Parathyroid adenoma (tissue), 2 donors: Measurements from ENCODE around the gene ZNF440.
A peak's percentile ranks its signal among the peaks of the same experiment; 100 is the strongest.

Source experiments
- H2AFZ ChIP-seq: fragments of 300-600 bp; sonication (generic); one replicate; pipeline ENCODE4 v1.7.0; 2017; ENCODE audit warnings: antibody characterized with exemption, mild to moderate bottlenecking
- H3K27ac ChIP-seq: fragments of 300-600 bp; sonication (generic); one replicate; pipeline ENCODE4 v1.7.0; 2017
- H3K27me3 ChIP-seq: fragments of 300-600 bp; sonication (generic); one replicate; pipeline ENCODE4 v1.7.0; 2017; ENCODE audit warnings: low read length; ENCODE audit not compliant: control insufficient read depth, insufficient read depth
- H3K36me3 ChIP-seq: fragments of 300-600 bp; sonication (generic); one replicate; pipeline ENCODE4 v1.7.0; 2017; ENCODE audit warnings: low read length; ENCODE audit not compliant: control insufficient read depth, insufficient read depth
- H3K4me1 ChIP-seq: fragments of 300-600 bp; sonication (generic); one replicate; pipeline ENCODE4 v1.7.0; 2017; ENCODE audit warnings: control low read depth
- H3K4me2 ChIP-seq: fragments of 300-600 bp; sonication (generic); one replicate; pipeline ENCODE4 v1.7.0; 2017; ENCODE audit warnings: low read length
- H3K4me3 ChIP-seq: fragments of 300-600 bp; sonication (generic); one replicate; pipeline ENCODE4 v1.7.0; 2017; ENCODE audit warnings: low read depth, low read length
- H3K79me2 ChIP-seq: fragments of 300-600 bp; sonication (generic); one replicate; pipeline ENCODE4 v1.7.0; 2017; ENCODE audit warnings: control low read depth
- H3K9ac ChIP-seq: fragments of 300-600 bp; sonication (generic); one replicate; pipeline ENCODE4 v1.7.0; 2017; ENCODE audit warnings: mild to moderate bottlenecking
- H3K9me3 ChIP-seq: fragments of 300-600 bp; sonication (generic); one replicate; pipeline ENCODE4 v1.7.0; 2017; ENCODE audit warnings: low read length; ENCODE audit not compliant: control insufficient read depth
- CTCF ChIP-seq: fragments of 300-600 bp; sonication (generic); IDR thresholded peaks from one replicate; pipeline ENCODE4 v1.7.0; 2017; ENCODE audit warnings: antibody characterized with exemption, mild to moderate bottlenecking
- donor health status: primary hyperparathyroidism.

ZNF440 gene

GRCh38 chr19:11787536-11787935 is 26.5 kb upstream of the ZNF440 start:
- Histone ChIP-seq H3K4me3 (no peak overlapping the region), H3K9ac (no peak overlapping the region), H3K36me3 (no peaks in the 10 kb centered on the region), H3K4me2 (no peak overlapping the region), H3K79me2 (no peaks in the 10 kb centered on the region), H3K27me3 (no peaks in the 10 kb centered on the region), H2AFZ (no peak overlapping the region), H3K4me1 (no peaks in the 10 kb centered on the region), H3K9me3 (peaks cover 3% of the 10 kb centered on the region), H3K27ac (no peak overlapping the region)
- no peak for TF ChIP-seq CTCF

GRCh38 chr19:11792942-11793341 is 21.1 kb upstream of the ZNF440 start:
- H3K4me2 ChIP-seq: no peak overlapping the region
- no peak for TF ChIP-seq CTCF
- H3K4me3 ChIP-seq: no peak overlapping the region
- no peaks in the 10 kb centered on the region for H3K79me2 ChIP-seq
- no peaks in the 10 kb centered on the region for H3K9me3 ChIP-seq
- no peak overlapping the region for H3K27ac ChIP-seq
- H3K4me1 ChIP-seq: peaks cover 6% of the 10 kb centered on the region
- H3K27me3 ChIP-seq: no peaks in the 10 kb centered on the region
- no peak overlapping the region for H2AFZ ChIP-seq
- H3K9ac ChIP-seq: no peak overlapping the region
- no peaks in the 10 kb centered on the region for H3K36me3 ChIP-seq

GRCh38 chr19:11797491-11797890 is 16.6 kb upstream of the ZNF440 start:
- H3K79me2 ChIP-seq: no peaks in the 10 kb centered on the region
- no peaks in the 10 kb centered on the region for H3K9me3 ChIP-seq
- TF ChIP-seq CTCF: peak; percentile 95
- H3K27ac ChIP-seq: peak overlapping the region; percentile 80
- H3K4me1 ChIP-seq: peaks cover 8% of the 10 kb centered on the region
- no peaks in the 10 kb centered on the region for H3K27me3 ChIP-seq
- no peak overlapping the region for H3K9ac ChIP-seq
- H2AFZ ChIP-seq: peak overlapping the region; percentile 90
- H3K36me3 ChIP-seq: no peaks in the 10 kb centered on the region
- H3K4me2 ChIP-seq: peak overlapping the region; percentile 90
- no peak overlapping the region for H3K4me3 ChIP-seq

- H3K4me1 ChIP-seq: peaks cover 8% of the 10 kb centered on the region
- no peaks in the 10 kb centered on the region for H3K27me3 ChIP-seq
- H3K9me3 ChIP-seq: no peaks in the 10 kb centered on the region
- peaks cover 3% of the 10 kb centered on the region for H3K79me2 ChIP-seq
- H3K36me3 ChIP-seq: no peaks in the 10 kb centered on the region
- peak within 1 kb of the TSS; percentile 80 for H3K27ac ChIP-seq
- H3K4me3 ChIP-seq: peak within 1 kb of the TSS; percentile 82
- peak; percentile 51 for TF ChIP-seq CTCF
- H3K4me2 ChIP-seq: peak within 1 kb of the TSS; percentile 90
- peak within 1 kb of the TSS; percentile 90 for H2AFZ ChIP-seq
- H3K9ac ChIP-seq: peak within 1 kb of the TSS; percentile 24
Measured at GRCh38 chr19:11798391-11799330, 15.4 kb upstream of the ZNF440 start, which contains the start of gene ZNF491. ZNF491 (plus strand) TSS chr19:11798523; CDS start chr19:11805954, 7,431 bp downstream.
